ENCODE measurements around the gene HDAC4. TPM values are rescaled to one million over a fixed set of nuclear protein-coding genes. Genes with fewer than 3 reads are reported as not detected.

The HDAC4 gene
- total and polyA plus RNA-seq, 9 of the 15 experiments (the other 6 are each of a cell fraction or from before 2014, with no cell fraction given), result 0.11 to 20.2 (median 4.0) TPM

DNA sequence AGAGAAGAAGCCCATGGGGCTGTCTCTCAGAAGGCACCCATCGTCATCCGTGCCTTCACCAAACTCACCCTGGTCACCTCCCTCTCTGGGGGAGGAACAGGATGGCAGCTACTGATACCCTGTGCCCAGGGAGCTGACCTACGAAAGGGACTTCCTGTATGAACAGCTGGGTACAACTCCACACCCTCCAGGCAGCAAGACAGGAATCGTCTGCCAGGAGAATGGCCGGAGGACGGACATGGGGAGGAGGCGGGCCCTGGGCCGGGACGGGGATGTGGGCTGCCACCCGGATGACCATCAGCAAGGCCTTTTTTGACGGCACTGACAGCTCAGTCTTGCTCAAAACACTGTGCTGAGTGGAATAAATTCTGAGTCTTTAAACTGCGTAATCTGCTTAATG, 243.6 kb downstream of the HDAC4 start (continued):
- TF ChIP-seq ZNF57 (CRISPR knock-in tag; IDR thresholded peaks at IDR 0.05) (no peak), ETS2 (tag; IDR thresholded peaks at IDR 0.05; ENCODE audit: borderline replicate concordance, poor library complexity, severe bottlenecking) (no peak), NR1H2 (CRISPR knock-in tag; IDR thresholded peaks at IDR 0.05) (no peak)
- TF ChIP-seq, protein P1, sequence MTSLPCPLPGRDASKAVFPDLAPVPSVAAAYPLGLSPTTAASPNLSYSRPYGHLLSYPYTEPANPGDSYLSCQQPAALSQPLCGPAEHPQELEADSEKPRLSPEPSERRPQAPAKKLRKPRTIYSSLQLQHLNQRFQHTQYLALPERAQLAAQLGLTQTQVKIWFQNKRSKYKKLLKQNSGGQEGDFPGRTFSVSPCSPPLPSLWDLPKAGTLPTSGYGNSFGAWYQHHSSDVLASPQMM (CRISPR knock-in tag; IDR thresholded peaks at IDR 0.05), result no peak
- TF ChIP-seq, protein P2, sequence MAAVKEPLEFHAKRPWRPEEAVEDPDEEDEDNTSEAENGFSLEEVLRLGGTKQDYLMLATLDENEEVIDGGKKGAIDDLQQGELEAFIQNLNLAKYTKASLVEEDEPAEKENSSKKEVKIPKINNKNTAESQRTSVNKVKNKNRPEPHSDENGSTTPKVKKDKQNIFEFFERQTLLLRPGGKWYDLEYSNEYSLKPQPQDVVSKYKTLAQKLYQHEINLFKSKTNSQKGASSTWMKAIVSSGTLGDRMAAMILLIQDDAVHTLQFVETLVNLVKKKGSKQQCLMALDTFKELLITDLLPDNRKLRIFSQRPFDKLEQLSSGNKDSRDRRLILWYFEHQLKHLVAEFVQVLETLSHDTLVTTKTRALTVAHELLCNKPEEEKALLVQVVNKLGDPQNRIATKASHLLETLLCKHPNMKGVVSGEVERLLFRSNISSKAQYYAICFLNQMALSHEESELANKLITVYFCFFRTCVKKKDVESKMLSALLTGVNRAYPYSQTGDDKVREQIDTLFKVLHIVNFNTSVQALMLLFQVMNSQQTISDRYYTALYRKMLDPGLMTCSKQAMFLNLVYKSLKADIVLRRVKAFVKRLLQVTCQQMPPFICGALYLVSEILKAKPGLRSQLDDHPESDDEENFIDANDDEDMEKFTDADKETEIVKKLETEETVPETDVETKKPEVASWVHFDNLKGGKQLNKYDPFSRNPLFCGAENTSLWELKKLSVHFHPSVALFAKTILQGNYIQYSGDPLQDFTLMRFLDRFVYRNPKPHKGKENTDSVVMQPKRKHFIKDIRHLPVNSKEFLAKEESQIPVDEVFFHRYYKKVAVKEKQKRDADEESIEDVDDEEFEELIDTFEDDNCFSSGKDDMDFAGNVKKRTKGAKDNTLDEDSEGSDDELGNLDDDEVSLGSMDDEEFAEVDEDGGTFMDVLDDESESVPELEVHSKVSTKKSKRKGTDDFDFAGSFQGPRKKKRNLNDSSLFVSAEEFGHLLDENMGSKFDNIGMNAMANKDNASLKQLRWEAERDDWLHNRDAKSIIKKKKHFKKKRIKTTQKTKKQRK (IDR thresholded peaks at IDR 0.05; ENCODE audit: borderline replicate concordance, low read depth, low read length), result no peak

DNA sequence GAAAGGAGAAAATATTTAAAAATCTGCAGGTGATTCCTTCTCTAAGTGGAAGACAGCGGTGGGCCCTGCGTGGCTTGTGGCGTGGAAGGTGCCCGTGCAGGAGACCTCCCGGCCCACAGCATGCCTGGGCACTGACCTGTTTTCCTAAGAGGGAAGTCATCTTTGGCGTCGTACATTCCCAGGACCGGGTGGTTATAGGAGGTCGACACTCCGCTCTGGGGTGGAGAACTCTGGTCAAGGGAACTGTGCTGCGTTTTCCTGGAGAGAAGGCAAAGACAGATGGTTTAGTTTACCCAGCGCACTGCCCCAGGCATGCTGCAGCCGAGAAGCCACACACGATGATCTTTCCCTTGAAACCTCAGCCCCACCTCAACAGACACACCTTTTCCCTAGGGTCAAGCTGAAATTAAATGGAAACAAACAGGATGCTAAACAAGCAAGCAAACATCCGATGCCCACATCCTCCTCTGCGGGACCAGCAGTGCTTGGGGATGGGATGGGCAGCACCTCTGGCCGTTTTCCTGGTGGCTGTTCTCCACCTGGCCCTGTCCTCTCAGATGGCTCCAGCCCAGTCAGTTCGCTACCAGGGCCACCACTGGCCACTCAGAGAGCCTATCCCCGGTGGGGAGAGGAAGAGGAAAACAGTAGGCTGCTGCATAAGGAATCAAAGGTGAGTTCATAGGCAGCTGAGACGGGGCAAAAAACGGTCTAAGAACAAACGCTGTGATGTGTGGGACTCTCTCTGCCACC, 244.1 kb downstream of the HDAC4 start:
- ATAC-seq (no peak), FAIRE-seq (no peak), DNase-seq (ENCODE audit: extremely low read depth in 1 of 4, low spot score in 3 of 4) (no peak)
- no peaks in the 10 kb centered on the region for H4K20me1 ChIP-seq (replicated peaks; ENCODE audit: control insufficient read depth, insufficient read depth, low read length)
- POLR2A ChIA-PET, result no interaction called here
- 87% methylated on average over 17 of the region's 22 CpGs for WGBS (ENCODE audit: insufficient coverage, low coverage, missing lambda C conversion rate)
- H3K9me1 ChIP-seq (ENCODE audit: control insufficient read depth, insufficient read depth, low read length), result no peaks in the 10 kb centered on the region
- H3K9me3 ChIP-seq (replicated peaks; ENCODE audit: control insufficient read depth, insufficient read depth, low read depth, low read length), result no peaks in the 10 kb centered on the region
- no peak overlapping the region for H3K9ac ChIP-seq (ENCODE audit: insufficient read depth in 1 of 2, low read depth in 2 of 2, low read length in 2 of 2)
- H3K79me2 ChIP-seq (ENCODE audit: control insufficient read depth, insufficient read depth, low read length), result no peaks in the 10 kb centered on the region
- intact Hi-C loops (cut with micrococcal nuclease) (no loop called here), in situ Hi-C loops (cut with MboI) (no loop called here)
- peaks cover 0 to 11% of the 10 kb centered on the region in 2 experiments; a peak in 2 of 5 replicates for H3K4me1 ChIP-seq (replicated peaks in 1 of 2; ENCODE audit: control insufficient read depth in 2 of 2, insufficient read depth in 2 of 2, low read length in 2 of 2)
- no peak overlapping the region for H3K4me3 ChIP-seq
- H3K4me2 ChIP-seq (ENCODE audit: insufficient read depth, low read length), result no peak overlapping the region
- no peaks in the 10 kb centered on the region for H3K27me3 ChIP-seq (ENCODE audit: control insufficient read depth in 2 of 2, insufficient read depth in 2 of 2, low read length in 2 of 2)
- no peak overlapping the region for H2AFZ ChIP-seq (ENCODE audit: low read depth, low read length)
- no peak overlapping the region for H3K27ac ChIP-seq (ENCODE audit: extremely low read depth, low read depth, low read length)
- no TSS peak for BruUV-seq (replicated peaks)
- H3K36me3 ChIP-seq (ENCODE audit: control insufficient read depth, insufficient read depth, low read length), result no peaks in the 10 kb centered on the region
- CTCF ChIA-PET (ENCODE audit: low intra/inter-chr PET ratio), result no interaction called here
- TF ChIP-seq TCF7 (IDR thresholded peaks at IDR 0.05; ENCODE audit: borderline replicate concordance) (no peak), L3MBTL2 (IDR thresholded peaks at IDR 0.05) (no peak), PTRF (tag; IDR thresholded peaks at IDR 0.05) (no peak), HNRNPLL (IDR thresholded peaks at IDR 0.05; ENCODE audit: low read depth, low read length, poor library complexity, severe bottlenecking) (no peak), RBBP5 (IDR thresholded peaks at IDR 0.05; ENCODE audit: borderline replicate concordance, insufficient read depth, low read length, poor library complexity, severe bottlenecking) (no peak), ZNF41 (CRISPR knock-in tag; conservative IDR thresholded peaks at IDR 0.05) (no peak), CHCHD3 (CRISPR knock-in tag; IDR thresholded peaks at IDR 0.05) (no peak), TAL1 (IDR thresholded peaks at IDR 0.05) (no peak)
- TF ChIP-seq, protein P3, sequence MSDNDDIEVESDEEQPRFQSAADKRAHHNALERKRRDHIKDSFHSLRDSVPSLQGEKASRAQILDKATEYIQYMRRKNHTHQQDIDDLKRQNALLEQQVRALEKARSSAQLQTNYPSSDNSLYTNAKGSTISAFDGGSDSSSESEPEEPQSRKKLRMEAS (CRISPR knock-in tag; IDR thresholded peaks at IDR 0.05), result no peak
- TF ChIP-seq, protein P4, sequence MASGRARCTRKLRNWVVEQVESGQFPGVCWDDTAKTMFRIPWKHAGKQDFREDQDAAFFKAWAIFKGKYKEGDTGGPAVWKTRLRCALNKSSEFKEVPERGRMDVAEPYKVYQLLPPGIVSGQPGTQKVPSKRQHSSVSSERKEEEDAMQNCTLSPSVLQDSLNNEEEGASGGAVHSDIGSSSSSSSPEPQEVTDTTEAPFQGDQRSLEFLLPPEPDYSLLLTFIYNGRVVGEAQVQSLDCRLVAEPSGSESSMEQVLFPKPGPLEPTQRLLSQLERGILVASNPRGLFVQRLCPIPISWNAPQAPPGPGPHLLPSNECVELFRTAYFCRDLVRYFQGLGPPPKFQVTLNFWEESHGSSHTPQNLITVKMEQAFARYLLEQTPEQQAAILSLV (tag; IDR thresholded peaks at IDR 0.05), result no peak
